HCT116 (cell line): ENCODE data around the gene FOXN1. TPM values are rescaled to one million over a fixed set of nuclear protein-coding genes. Genes with fewer than 3 reads are reported as not detected.

Experiments
- ATAC-seq: fragments of 200-7000 bp; cut with Tn5 transposase; 2 replicates; pipeline ENCODE4 v1.9.1; 2020; ENCODE audit warnings: mild to moderate bottlenecking, moderate library complexity
- BruUV-seq: library from RNA; stranded (reverse); fragments of 400-500 nt; replicated peaks from 2 replicates; lab custom pipeline; 2021; lab: Mats Ljungman, UMichigan
- CTCF ChIA-PET: fragments of 300-600 bp; sonication (Branson Sonifier 250); formaldehyde crosslinking; loops from one replicate; lab custom pipeline; 2021; ENCODE audit warnings: antibody characterized with exemption; lab: Charles Lee
- POLR2A ChIA-PET: fragments of 300-600, 350-600 bp; sonication (Branson Sonifier 250); formaldehyde crosslinking; loops from one replicate; lab custom pipeline; 2021; ENCODE audit warnings: antibody characterized with exemption; lab: Charles Lee
- RAD21 ChIA-PET, 2 experiments: fragments of 300-600 bp; sonication (Branson Sonifier 250); formaldehyde crosslinking; loops; one replicate each; lab custom pipeline; 2023; ENCODE audit warnings: low total read pairs in 2 of 2; ENCODE audit not compliant: uncharacterized antibody in 2 of 2, unreplicated experiment in 2 of 2, low non-redundant PET in 1 of 2; lab: Charles Lee
- DNase-seq: peaks from one replicate; pipeline ENCODE4 v3.0.0-alpha.2; 2010; ENCODE audit warnings: low read depth, low spot score
- H2AFZ ChIP-seq: fragments of 200-600 bp; shearing (Covaris generic), sonication (generic); 2 replicates; pipeline ENCODE4 v1.6.1; 2017; ENCODE audit warnings: low read depth, mixed run types, mixed read lengths, antibody characterized with exemption, low read length; ENCODE audit not compliant: poor library complexity, severe bottlenecking
- H3K27ac ChIP-seq: 2 replicates; pipeline ENCODE4 v1.5.1; 2012; ENCODE audit warnings: low read depth, low read length
- H3K27me3 ChIP-seq: fragments of 200-600 bp; sonication (generic); 2 replicates; pipeline ENCODE4 v1.6.1; 2016; ENCODE audit warnings: mixed run types, low read length, mixed read lengths; ENCODE audit not compliant: insufficient read depth
- H3K36me3 ChIP-seq, 2 experiments: fragments of 200-500 bp in 1 of 2; fragments of 200-600 bp in 1 of 2; sonication (Bioruptor generic) in 1 of 2; sonication (generic) in 1 of 2; 2 replicates each; pipeline versions ENCODE4 v1.5.1 to v1.6.1; 2014 to 2016; ENCODE audit warnings: low read length in 2 of 2, inconsistent platforms in 1 of 2, mixed read lengths in 1 of 2, mixed run types in 1 of 2; ENCODE audit not compliant: insufficient read depth in 2 of 2, control insufficient read depth in 1 of 2
- H3K4me1 ChIP-seq, 2 experiments: fragments of 200-600 bp in 1 of 2; sonication (generic) in 1 of 2; 2 replicates each; pipeline versions ENCODE4 v1.5.1 to v1.6.1; 2012 to 2017; ENCODE audit warnings: low read length in 2 of 2, inconsistent platforms in 1 of 2, mild to moderate bottlenecking in 1 of 2, mixed read lengths in 1 of 2, mixed run types in 1 of 2, moderate library complexity in 1 of 2; ENCODE audit not compliant: insufficient read depth in 2 of 2, control insufficient read depth in 1 of 2
- H3K4me2 ChIP-seq: fragments of 200-600 bp; sonication (generic); 2 replicates; pipeline ENCODE4 v1.6.1; 2017; ENCODE audit warnings: mixed run types, low read length, mixed read lengths
- H3K4me3 ChIP-seq, 2 experiments: fragments of 200-600 bp in 1 of 2; sonication (generic) in 1 of 2; replicated peaks in 1 of 2; 2 replicates each; pipeline ENCODE4 v1.5.1; 2011 to 2016; ENCODE audit warnings: low read length in 2 of 2, control low read depth in 1 of 2, low read depth in 1 of 2, mild to moderate bottlenecking in 1 of 2, mixed read lengths in 1 of 2, mixed run types in 1 of 2
- H3K79me2 ChIP-seq: fragments of 200-600 bp; sonication (generic); 2 replicates; pipeline ENCODE4 v1.6.1; 2017; ENCODE audit warnings: mild to moderate bottlenecking, mixed run types, low read length, moderate library complexity, mixed read lengths; ENCODE audit not compliant: insufficient read depth
- H3K9ac ChIP-seq: fragments of 200-600 bp; sonication (generic); 2 replicates; pipeline ENCODE4 v1.6.1; 2016; ENCODE audit warnings: low read length, mixed read lengths
- H3K9me2 ChIP-seq: fragments of 200-600 bp; sonication (generic), shearing (Covaris generic); 2 replicates; pipeline ENCODE4 v1.6.1; 2017; ENCODE audit warnings: mixed run types, mild to moderate bottlenecking, moderate library complexity; ENCODE audit not compliant: insufficient read depth
- H3K9me3 ChIP-seq, 2 experiments: fragments of 200-500 bp in 1 of 2; fragments of 200-600 bp in 1 of 2; sonication (Bioruptor generic) in 1 of 2; sonication (generic) in 1 of 2; 2 replicates each; pipeline ENCODE4 v1.6.1; 2014 to 2017; ENCODE audit warnings: low read length in 2 of 2, mixed read lengths in 2 of 2, inconsistent platforms in 1 of 2, low read depth in 1 of 2, mild to moderate bottlenecking in 1 of 2, mixed run types in 1 of 2, moderate library complexity in 1 of 2; ENCODE audit not compliant: control insufficient read depth in 1 of 2, insufficient read depth in 1 of 2
- H4K20me1 ChIP-seq: fragments of 200-600 bp; sonication (generic), shearing (Covaris generic); 2 replicates; pipeline ENCODE4 v1.6.1; 2017; ENCODE audit warnings: mixed run types, mild to moderate bottlenecking, moderate library complexity; ENCODE audit not compliant: insufficient read depth
- CBX3 ChIP-seq: IDR thresholded peaks from 2 replicates; pipeline ENCODE4 v1.6.1; 2012; ENCODE audit warnings: low read depth
- CEBPB ChIP-seq: IDR thresholded peaks from 2 replicates; pipeline ENCODE4 v1.6.1; 2012; ENCODE audit warnings: low read depth
- EGR1 ChIP-seq: IDR thresholded peaks from 2 replicates; pipeline ENCODE4 v1.6.1; 2012; ENCODE audit warnings: low read depth
- ELF1 ChIP-seq: IDR thresholded peaks from 2 replicates; pipeline ENCODE4 v1.6.1; 2012; ENCODE audit warnings: low read depth, borderline replicate concordance
- EZH2phosphoT487 ChIP-seq: fragments of 200-600 bp; IDR thresholded peaks from 2 replicates; pipeline ENCODE4 v1.6.1; 2018; ENCODE audit warnings: antibody characterized with exemption, borderline replicate concordance
- FOSL1 ChIP-seq: IDR thresholded peaks from 2 replicates; pipeline ENCODE4 v1.6.1; 2012; ENCODE audit warnings: low read depth
- JUND ChIP-seq: IDR thresholded peaks from 2 replicates; pipeline ENCODE4 v1.6.1; 2012
- POLR2A ChIP-seq: IDR thresholded peaks from 2 replicates; pipeline ENCODE4 v1.7.0; 2011; ENCODE audit warnings: borderline replicate concordance; ENCODE audit not compliant: insufficient read depth, insufficient read length; ENCODE audit errors: extremely low read depth
- POLR2AphosphoS5 ChIP-seq: IDR thresholded peaks from 2 replicates; pipeline ENCODE4 v1.6.1; 2011; ENCODE audit warnings: mild to moderate bottlenecking, low read depth, low read length, moderate library complexity
- RAD21 ChIP-seq: IDR thresholded peaks from 2 replicates; pipeline ENCODE4 v1.6.1; 2012; ENCODE audit warnings: low read depth, mild to moderate bottlenecking
- SP1 ChIP-seq: IDR thresholded peaks from 2 replicates; pipeline ENCODE4 v1.6.1; 2012; ENCODE audit warnings: low read depth
- SRF ChIP-seq: IDR thresholded peaks from 2 replicates; pipeline ENCODE4 v1.6.1; 2012; ENCODE audit warnings: low read depth
- TCF7L2 ChIP-seq: IDR thresholded peaks from 2 replicates; pipeline ENCODE4 v1.7.0; 2011; ENCODE audit warnings: borderline replicate concordance, inconsistent platforms; ENCODE audit not compliant: insufficient read depth, insufficient read length; ENCODE audit errors: extremely low read depth
- YY1 ChIP-seq: IDR thresholded peaks from 2 replicates; pipeline ENCODE4 v1.6.1; 2011; ENCODE audit warnings: low read length, low read depth, moderate library complexity, mild to moderate bottlenecking; ENCODE audit not compliant: insufficient replicate concordance; ENCODE audit errors: extremely low read depth
- ZFX ChIP-seq: fragments of 450-650 bp; IDR thresholded peaks from 2 replicates; pipeline ENCODE4 v1.6.1; 2017
- intact Hi-C: fragments of 100-400 bp; cut with micrococcal nuclease; formaldehyde crosslinking; loops from 2 replicates; pipeline ENCODE4 v1.10.0; 2022
- total RNA-seq: library from RNA; stranded (reverse); gene quantifications from one replicate; pipeline ENCODE4 v1.2.1, GENCODE V29; 2021; ENCODE audit not compliant: unreplicated experiment
- TF ChIP-seq, protein P1 (sequence below): IDR thresholded peaks from 2 replicates; pipeline ENCODE4 v1.6.1; 2012
- TF ChIP-seq, protein P2 (sequence below): IDR thresholded peaks from 2 replicates; pipeline ENCODE4 v1.6.1; 2012
- TF ChIP-seq, protein P3 (sequence below): IDR thresholded peaks from 2 replicates; pipeline ENCODE4 v1.6.1; 2011; ENCODE audit warnings: mild to moderate bottlenecking, low read length, moderate library complexity; ENCODE audit not compliant: insufficient replicate concordance; ENCODE audit errors: extremely low read depth
- TF ChIP-seq, protein P4 (sequence below), 3 experiments: fragments of 200-600 bp in 1 of 3; sonication (generic) in 1 of 3; IDR thresholded peaks in 2 of 3; conservative IDR thresholded peaks in 1 of 3; 2 replicates each; pipeline ENCODE4 v1.5.1; 2012 to 2017; ENCODE audit warnings: low read depth in 2 of 3, low read length in 2 of 3, antibody characterized with exemption in 1 of 3, borderline replicate concordance in 1 of 3, control low read depth in 1 of 3, mild to moderate bottlenecking in 1 of 3, mixed read lengths in 1 of 3, mixed run types in 1 of 3, moderate library complexity in 1 of 3; ENCODE audit not compliant: insufficient read depth in 1 of 3

FOXN1 gene
- total RNA-seq, 1 experiment from 2014 or later, result not detected

DNA sequence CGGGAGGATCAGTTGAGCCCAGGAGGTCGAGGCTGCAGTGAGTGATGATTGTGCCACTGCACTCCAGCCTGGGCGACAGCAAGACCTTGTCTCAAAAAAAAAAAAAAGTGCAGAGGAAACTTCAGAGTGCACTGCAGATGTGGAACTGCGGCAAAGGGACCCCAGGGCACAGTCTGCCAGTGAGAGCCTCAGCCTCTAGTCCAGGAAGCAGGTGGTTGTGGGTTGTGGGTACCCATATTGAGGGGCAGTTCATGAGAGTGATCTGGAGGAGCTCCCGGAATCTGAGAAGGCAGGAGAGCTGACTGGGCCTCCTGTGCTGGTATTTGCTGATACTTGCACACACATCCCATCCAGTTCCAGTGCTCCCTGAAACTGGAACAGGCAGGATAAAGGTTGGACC, 13.1 kb downstream of the FOXN1 start:
- Histone ChIP-seq H3K9me3 (no peaks in the 10 kb centered on the region), H2AFZ (no peak overlapping the region), H3K79me2 (no peaks in the 10 kb centered on the region), H3K9ac (no peak overlapping the region), H3K9me2 (no peaks in the 10 kb centered on the region), H3K4me1 (no peaks in the 10 kb centered on the region), H3K27me3 (no peaks in the 10 kb centered on the region), H3K4me2 (no peak overlapping the region), H3K4me3 (no peak overlapping the region), H3K27ac (no peak overlapping the region), H3K36me3 (no peaks in the 10 kb centered on the region), H4K20me1 (no peaks in the 10 kb centered on the region)
- ChIA-PET POLR2A (no interaction called here), RAD21 (no interaction called here), CTCF (no interaction called here)
- BruUV-seq, result no TSS peak
- intact Hi-C loops, result no loop called here
- TF ChIP-seq SRF (no peak), JUND (no peak), YY1 (no peak), POLR2A (no peak), EGR1 (no peak), SP1 (no peak), POLR2AphosphoS5 (no peak), CEBPB (no peak), ZFX (no peak), RAD21 (no peak), FOSL1 (no peak), CBX3 (no peak), TCF7L2 (no peak), ELF1 (no peak), EZH2phosphoT487 (no peak)
- TF ChIP-seq, protein P1, sequence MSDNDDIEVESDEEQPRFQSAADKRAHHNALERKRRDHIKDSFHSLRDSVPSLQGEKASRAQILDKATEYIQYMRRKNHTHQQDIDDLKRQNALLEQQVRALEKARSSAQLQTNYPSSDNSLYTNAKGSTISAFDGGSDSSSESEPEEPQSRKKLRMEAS, result no peak
- TF ChIP-seq, protein P2, sequence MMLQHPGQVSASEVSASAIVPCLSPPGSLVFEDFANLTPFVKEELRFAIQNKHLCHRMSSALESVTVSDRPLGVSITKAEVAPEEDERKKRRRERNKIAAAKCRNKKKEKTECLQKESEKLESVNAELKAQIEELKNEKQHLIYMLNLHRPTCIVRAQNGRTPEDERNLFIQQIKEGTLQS, result no peak
- TF ChIP-seq, protein P3, sequence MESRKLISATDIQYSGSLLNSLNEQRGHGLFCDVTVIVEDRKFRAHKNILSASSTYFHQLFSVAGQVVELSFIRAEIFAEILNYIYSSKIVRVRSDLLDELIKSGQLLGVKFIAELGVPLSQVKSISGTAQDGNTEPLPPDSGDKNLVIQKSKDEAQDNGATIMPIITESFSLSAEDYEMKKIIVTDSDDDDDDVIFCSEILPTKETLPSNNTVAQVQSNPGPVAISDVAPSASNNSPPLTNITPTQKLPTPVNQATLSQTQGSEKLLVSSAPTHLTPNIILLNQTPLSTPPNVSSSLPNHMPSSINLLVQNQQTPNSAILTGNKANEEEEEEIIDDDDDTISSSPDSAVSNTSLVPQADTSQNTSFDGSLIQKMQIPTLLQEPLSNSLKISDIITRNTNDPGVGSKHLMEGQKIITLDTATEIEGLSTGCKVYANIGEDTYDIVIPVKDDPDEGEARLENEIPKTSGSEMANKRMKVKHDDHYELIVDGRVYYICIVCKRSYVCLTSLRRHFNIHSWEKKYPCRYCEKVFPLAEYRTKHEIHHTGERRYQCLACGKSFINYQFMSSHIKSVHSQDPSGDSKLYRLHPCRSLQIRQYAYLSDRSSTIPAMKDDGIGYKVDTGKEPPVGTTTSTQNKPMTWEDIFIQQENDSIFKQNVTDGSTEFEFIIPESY, result no peak
- TF ChIP-seq, protein P4, sequence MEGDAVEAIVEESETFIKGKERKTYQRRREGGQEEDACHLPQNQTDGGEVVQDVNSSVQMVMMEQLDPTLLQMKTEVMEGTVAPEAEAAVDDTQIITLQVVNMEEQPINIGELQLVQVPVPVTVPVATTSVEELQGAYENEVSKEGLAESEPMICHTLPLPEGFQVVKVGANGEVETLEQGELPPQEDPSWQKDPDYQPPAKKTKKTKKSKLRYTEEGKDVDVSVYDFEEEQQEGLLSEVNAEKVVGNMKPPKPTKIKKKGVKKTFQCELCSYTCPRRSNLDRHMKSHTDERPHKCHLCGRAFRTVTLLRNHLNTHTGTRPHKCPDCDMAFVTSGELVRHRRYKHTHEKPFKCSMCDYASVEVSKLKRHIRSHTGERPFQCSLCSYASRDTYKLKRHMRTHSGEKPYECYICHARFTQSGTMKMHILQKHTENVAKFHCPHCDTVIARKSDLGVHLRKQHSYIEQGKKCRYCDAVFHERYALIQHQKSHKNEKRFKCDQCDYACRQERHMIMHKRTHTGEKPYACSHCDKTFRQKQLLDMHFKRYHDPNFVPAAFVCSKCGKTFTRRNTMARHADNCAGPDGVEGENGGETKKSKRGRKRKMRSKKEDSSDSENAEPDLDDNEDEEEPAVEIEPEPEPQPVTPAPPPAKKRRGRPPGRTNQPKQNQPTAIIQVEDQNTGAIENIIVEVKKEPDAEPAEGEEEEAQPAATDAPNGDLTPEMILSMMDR (IDR thresholded peaks at IDR 0.05 in 2 of 3, conservative IDR thresholded peaks at IDR 0.05 in 1 of 3; ENCODE audit: borderline replicate concordance in 1 of 3, insufficient read depth in 1 of 3, low read depth in 2 of 3, low read length in 2 of 3), result no peak
- ATAC-seq (no peak), DNase-seq (no peak)
